ENCODE results near the gene ZEB2.

GRCh38 chr2:144475044-144475443 is 44.9 kb downstream of the ZEB2 start:
- TF ChIP-seq CTCF (conservative IDR thresholded peaks at IDR 0.05; ENCODE audit: low read length) (no peak), EZH2phosphoT487 (IDR thresholded peaks at IDR 0.05; ENCODE audit: borderline replicate concordance, low read depth, low read length) (no peak)

Measured in OCI-LY7 (cell line).